NCI-H748 (cell line): Measurements from ENCODE around the gene LIMK2.

ENCODE experiments used
- DNase-seq: peaks from one replicate; lab custom pipeline; 2025; ENCODE audit not compliant: unreplicated experiment; lab: John Stamatoyannopoulos, UW

LIMK2 gene

DNA sequence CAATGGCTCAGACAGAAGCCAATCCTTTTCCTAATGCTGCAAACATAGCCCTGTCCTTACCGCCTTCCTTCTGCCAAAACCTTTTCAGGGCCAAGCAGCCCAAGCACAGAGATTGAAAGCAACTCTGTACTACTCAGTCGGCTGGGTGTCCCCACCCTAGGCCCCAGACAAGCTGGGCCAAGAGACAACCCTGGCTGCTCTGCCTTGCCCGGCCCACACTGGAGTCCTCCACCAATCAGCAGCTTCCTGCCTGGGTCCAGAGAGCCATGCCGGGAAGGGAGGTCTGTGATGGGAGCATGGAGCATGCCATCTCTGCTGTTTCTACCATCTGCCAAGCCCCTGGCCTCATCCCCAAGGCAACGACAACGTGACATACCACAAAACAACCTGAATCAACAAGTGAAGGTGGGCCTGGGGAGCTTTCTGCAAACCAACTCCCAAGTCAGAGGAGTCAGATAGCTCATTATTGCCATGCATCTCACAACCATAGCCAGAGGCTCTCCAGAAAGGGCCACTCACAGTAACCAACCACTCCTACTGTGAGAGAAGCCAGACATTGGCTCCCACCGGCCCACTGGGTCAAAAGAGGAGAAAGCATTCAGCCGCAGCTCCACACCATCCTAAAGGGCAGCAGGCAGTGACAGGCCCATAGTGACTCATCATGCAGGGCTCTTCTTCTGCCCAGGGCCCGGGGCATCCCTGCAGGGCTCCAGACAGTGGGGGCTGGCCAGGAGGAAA lies 115.9 kb downstream of the LIMK2 start:
- no peak for DNase-seq

DNA sequence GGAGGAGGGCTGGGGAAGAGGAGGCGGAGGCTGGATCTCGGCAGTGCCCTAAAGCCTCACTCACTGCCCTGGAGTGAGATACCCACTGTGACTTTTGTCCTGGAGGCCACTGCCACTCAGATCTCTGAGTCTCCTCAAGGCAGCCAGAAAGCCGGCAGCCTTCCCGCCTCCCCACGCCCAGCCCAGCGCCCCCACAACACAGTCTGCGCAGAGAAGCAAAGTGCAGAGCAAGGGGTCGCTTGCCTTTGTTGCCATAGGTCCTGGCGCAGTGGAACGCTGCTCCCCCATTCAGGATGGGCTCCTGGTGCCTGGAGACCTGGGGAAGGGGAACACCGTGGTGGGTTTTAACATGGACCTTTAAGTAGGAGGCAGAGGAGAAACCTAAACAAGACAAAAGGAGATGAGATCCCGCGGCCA lies 116.5 kb downstream of the LIMK2 start:
- no peak for DNase-seq

DNA sequence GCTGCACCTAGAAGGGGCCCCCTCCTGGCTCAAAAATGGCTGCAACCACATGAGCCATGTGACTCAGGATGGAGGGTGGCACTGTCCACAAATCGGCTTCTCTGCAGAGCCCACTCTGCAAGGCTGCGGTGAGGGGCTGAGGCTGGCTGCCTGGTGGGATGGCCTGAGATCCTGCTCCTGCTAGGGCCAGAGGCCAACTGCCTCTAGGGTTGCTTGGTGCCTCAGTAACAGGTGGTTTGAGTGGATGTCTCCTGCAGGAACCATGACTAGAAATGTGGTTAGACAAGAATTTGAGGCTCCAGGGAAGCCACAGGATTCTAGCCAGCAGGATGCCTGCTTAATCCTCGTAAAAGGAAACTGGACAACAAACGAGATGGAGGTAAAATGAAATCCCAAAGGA lies 116.9 kb downstream of the LIMK2 start:
- no peak for DNase-seq
